ENCODE results near the gene CFAP69.
"Not testable (repeated sequence)": the region's sequence is repeated elsewhere in the genome, so short reads cannot be mapped to it uniquely, and the experiment has no call there.

CFAP69 gene

DNA sequence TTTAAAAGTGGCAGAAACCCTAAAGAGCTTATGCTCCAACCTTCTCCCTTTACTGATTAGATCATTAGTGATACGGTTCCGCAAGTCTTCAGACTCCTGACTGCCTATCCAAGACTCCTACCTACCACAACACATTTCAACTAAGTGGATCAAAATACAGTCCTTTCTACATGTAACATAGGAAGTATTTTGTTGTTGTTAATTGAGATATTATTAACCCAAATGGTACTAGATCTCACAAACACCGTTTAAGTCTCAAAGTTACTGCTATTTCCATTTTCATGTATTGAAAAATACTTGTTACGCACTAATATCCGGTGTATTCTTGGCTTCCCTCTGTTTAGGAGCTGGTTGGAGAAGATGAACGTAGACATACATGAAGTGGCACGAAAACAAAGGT is 75.0 kb downstream of the CFAP69 start:
- TF ChIP-seq CTCF (IDR thresholded peaks at IDR 0.05) (no peak), ZFX (IDR thresholded peaks at IDR 0.05; ENCODE audit: borderline replicate concordance) (no peak)
- no peak overlapping the region for H3K27ac ChIP-seq

GRCh38 chr7:90320418-90320800 is 75.4 kb downstream of the CFAP69 start:
- TF ChIP-seq CTCF (IDR thresholded peaks at IDR 0.05): no peak
- no peak for TF ChIP-seq ZFX (IDR thresholded peaks at IDR 0.05; ENCODE audit: borderline replicate concordance)
- H3K27ac ChIP-seq: no peak overlapping the region

DNA sequence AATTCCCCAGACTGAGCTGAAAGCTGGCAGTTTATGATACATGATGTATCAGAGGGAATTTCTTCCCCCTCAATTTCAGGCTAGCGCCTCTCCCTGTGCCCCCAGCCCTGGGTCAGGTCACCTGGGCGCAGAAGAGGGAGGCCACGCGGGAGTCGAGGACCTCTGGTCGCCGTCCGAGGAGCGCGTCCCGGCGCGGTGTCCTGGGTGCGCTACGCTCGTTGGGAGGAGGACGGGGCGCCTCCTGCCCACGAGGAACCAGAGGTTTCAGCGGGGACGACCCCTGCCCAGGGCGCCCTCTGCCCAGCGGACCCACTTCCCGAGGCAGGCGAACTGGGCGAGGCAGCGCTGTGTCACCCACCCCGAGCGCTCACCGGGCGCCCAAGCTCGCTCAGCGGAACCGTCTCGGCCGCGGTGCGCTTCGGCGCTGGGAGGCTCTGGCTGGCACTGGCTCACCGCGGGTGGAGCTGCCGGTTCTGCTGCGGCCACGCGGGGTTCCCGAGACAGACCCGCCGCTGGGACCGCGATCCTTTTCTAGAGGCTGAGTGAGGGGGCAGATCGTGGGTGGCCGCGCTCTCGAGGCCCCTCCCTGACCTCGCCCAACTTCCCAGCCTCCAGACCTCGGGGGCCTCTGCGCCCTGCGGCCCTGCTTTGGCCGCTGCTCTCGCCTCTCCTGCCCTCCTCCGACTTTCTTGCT is 76.0 kb downstream of the CFAP69 start, which contains the start of gene FAM237B:
Gene FAM237B (minus strand): TSS at position 504 of the 694 bp plus-strand sequence. CDS start 1,556 bp downstream, outside the sequence.
- no peak within 1 kb of the TSS for H3K27ac ChIP-seq
- no peak for TF ChIP-seq ZFX (IDR thresholded peaks at IDR 0.05; ENCODE audit: borderline replicate concordance)
- TF ChIP-seq CTCF (IDR thresholded peaks at IDR 0.05): no peak

DNA sequence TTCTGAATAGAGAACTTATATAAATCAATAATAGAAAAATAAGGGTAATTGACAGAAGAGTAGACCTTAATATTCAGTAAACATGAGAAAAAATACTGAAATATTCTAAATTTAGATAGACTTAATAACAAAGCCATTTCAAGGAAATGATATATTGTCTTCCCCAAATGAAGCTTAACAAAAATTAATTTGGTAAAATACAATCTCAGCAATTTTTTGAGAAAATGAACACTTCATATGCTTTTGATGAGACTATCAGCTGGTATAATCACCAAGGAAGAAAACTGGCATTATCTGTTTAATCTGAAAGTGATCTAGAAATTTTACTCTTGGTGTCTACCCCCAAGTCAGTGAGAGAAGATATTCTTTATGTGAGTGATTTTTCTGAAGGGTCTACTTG is 77.9 kb downstream of the CFAP69 start:
- TF ChIP-seq ZFX (IDR thresholded peaks at IDR 0.05; ENCODE audit: borderline replicate concordance) (no peak), CTCF (IDR thresholded peaks at IDR 0.05) (no peak)

GRCh38 chr7:90326500-90326899 is 81.5 kb downstream of the CFAP69 start:
- no peak overlapping the region for H3K27ac ChIP-seq
- TF ChIP-seq ZFX (IDR thresholded peaks at IDR 0.05; ENCODE audit: borderline replicate concordance): no peak

More for the DNA sequence above, 77.9 kb downstream of the CFAP69 start:
- H3K27ac ChIP-seq: no peak overlapping the region

GRCh38 chr7:90334193-90334843 is 89.3 kb downstream of the CFAP69 start:
- TF ChIP-seq CTCF (IDR thresholded peaks at IDR 0.05) (no peak), ZFX (IDR thresholded peaks at IDR 0.05; ENCODE audit: borderline replicate concordance) (no peak)
- no peak overlapping the region for H3K27ac ChIP-seq

GRCh38 chr7:90334926-90335325 is 90.0 kb downstream of the CFAP69 start:
- H3K27ac ChIP-seq: not testable (repeated sequence)

GRCh38 chr7:90337106-90337505 is 92.1 kb downstream of the CFAP69 start:
- no peak overlapping the region for H3K27ac ChIP-seq
- TF ChIP-seq CTCF (IDR thresholded peaks at IDR 0.05) (no peak), ZFX (IDR thresholded peaks at IDR 0.05; ENCODE audit: borderline replicate concordance) (no peak)
